HG02571 (cell line): Measurements from ENCODE around the gene SIPA1.
"Not testable (repeated sequence)": the region's sequence is repeated elsewhere in the genome, so short reads cannot be mapped to it uniquely, and the experiment has no call there.

Experiments used
- ATAC-seq: cut with Tn5 transposase; IDR thresholded peaks from one replicate; pipeline ENCODE4 v1.9.1; 2021; ENCODE audit warnings: mild to moderate bottlenecking, moderate library complexity; ENCODE audit not compliant: unreplicated experiment

The SIPA1 gene

DNA sequence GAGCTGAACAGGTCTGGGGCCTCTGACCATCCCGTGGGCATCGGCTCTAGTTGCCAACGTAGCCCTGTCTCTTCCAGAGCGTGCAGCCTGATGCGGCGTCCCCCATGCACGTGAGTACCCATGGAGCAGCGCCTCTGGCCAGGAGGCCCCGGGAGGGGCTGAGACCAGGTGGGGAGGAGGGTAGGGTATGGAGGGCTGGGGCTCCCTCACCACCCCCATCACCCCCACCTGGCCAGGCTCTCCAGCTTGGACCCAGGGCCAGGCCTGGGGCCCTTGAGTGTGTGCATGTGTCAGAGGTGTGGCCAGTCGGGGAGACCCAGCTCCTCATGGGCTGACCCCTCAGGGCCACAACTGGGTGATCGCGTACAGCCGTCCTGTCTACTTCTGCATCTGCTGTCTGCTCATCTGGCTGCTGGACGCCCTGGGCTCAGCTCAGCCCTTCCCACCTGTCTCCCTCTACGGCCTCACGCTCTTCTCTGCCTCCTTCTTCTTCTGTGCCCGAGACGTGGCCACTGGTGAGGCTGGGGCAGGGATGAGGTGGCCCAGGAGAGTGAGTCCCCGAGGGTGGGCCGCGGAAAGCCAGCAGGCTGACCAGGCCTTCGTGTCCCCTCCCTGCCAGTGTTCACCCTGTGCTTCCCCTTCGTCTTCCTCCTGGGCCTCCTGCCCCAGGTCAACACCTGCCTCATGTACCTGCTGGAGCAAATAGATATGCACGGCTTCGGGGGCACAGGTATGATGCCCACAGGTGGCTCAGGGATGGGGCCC lies 13.9 kb upstream of the SIPA1 start:
- no peak for ATAC-seq

DNA sequence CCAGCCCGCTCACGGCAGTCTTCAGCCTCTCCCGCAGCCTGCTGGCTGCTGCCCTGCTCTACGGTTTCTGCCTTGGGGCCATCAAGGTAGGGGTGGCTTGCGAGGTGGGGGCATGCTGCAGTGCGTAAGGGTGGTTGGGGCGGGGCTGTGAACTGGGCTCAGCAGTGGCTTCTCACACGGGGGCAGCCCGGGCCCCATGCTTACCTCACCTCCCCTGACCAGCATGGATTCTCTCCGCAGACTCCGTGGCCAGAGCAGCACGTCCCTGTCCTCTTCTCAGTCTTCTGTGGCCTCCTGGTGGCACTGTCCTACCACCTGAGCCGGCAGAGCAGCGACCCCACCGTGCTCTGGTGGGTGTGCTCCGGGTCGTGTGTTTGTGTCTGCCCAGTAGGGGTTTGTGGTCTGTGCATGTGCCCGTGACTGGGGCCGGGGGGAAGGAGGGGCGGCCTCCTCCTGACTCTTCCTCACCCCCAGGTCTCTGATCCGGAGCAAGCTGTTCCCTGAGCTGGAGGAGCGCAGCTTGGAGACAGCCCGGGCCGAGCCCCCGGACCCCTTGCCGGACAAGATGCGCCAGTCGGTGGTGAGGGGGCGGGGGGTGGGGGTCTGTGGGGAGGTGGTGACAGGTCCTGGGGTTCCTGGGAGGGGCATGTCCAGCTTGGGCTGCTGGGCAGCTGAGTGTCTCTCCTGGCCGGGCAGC lies 12.8 kb upstream of the SIPA1 start:
- no peak for ATAC-seq

DNA sequence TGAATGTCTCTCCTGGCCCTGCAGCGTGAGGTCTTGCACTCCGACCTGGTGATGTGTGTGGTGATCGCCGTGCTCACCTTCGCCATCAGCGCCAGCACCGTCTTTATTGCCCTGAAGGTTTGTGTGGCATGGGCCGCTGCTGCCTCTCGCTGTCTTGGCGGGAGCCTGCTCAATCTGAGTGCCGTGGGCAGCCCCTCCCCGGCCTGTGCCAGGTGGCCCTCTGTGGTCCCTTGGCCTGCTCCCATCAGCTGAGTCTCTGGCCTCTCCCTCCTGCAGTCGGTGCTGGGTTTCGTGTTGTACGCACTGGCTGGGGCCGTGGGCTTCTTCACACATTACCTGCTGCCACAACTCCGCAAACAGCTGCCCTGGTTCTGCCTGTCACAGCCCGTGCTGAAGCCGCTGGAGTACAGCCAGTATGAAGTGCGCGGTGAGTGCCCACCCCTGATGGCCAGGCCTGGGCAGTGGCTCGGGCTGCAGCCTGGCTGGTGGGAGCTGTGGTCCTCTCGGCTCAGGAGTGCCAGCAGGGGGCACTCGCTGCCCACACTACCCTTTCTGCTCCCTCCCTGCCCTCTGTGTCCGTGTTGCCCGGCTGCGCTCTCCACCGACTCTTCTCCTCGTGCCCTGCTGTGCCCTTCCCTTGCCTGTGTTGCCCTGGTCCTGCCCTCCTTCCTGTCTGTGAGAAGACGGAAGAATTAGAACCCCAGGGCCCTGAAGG lies 12.1 kb upstream of the SIPA1 start:
- no peak for ATAC-seq

DNA sequence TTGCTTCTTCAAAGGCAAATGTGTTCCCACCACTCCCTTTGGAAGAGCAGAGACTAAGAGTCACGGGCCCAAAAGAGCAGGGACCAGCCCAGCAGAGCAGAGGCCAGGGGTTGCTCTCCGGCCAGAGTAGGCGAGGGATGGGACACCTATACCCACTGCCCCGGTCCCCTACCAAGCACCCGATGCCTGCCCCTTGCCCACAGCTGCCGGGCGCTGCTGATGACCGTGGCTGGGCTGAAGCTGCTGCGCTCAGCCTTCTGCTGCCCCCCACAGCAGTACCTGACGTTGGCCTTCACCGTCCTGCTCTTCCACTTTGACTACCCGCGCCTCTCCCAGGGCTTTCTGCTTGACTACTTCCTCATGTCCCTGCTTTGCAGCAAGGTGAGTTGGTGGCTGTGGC lies 10.7 kb upstream of the SIPA1 start:
- no peak for ATAC-seq

DNA sequence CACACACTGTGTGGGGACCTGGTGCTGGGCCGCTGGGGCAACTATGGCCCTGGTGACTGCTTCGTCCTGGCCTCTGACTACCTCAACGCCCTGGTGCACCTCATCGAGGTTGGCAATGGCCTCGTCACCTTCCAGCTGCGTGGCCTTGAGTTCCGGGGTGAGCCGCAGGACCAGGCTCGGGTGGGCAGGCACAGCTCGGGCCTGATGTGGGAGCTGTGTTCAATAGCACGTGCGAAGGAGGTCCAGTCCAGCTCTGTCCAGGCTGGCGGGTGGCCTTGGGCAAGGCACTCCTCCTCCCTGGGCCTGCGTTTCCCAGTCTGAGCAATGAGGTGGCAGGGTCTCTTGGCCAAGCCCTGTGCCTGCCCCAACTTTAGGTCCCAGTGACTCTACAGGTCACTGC lies 8.3 kb upstream of the SIPA1 start:
- ATAC-seq, result no peak

DNA sequence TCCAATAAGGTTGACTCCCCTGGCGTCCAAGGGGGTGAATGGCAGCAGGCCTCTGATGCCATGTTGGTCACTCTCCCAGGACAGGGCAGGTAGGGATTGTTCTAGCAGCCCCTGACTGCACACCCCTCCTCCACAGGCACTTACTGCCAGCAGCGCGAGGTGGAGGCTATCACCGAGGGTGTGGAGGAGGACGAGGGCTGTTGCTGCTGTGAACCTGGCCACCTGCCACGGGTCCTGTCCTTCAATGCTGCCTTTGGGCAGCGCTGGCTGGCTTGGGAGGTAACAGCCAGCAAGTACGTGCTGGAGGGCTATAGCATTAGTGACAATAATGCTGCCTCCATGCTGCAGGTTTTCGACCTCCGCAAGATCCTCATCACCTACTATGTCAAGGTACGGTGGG lies 7.7 kb upstream of the SIPA1 start:
- no peak for ATAC-seq

DNA sequence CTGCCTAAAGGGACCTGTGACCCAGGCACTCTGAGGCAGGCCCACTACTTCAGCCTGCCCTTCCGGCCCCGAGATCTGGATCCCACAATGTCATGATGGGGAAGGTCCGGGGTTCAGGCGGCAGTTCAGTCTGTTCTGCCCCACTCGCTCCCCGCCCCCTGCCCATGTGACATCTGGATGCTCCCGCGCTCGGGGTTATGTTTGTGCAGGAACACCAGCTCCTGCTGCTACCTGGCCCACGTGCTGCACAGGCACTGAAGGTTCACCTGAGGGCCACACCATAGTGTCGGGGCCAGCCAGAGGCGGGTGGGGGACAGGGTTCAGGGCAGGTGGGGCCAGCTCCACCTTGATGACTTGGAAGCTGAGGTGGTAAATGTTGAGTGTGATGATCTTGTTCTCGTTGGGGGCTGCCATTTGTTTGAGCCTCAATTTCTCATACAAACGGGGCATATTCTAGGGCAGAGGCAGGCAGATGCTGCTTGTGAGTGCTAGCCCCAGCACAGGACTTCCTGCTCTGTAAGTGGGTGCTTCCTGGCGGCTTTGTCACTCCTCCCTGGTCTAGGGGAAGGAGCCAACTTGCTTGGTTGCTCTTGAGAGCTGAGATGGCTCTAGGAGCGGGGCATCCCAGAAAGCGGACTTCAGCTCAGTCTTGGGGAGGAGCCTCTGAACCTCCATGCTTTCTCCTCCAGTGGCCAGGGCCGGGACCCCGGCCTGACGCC lies 4.4 kb upstream of the SIPA1 start:
- no peak for ATAC-seq

DNA sequence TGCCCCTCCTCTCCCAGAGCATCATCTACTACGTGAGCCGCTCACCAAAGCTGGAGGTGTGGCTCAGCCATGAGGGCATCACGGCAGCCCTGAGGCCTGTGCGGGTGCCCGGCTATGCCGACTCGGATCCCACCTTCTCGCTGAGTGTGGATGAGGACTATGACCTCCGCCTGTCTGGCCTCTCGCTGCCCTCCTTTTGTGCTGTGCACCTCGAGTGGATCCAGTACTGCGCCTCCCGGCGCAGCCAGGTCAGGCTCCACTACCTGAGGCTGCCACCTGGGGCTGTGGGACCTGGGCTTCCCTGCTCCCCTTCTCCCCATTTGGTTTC lies 3.8 kb upstream of the SIPA1 start:
- no peak for ATAC-seq

DNA sequence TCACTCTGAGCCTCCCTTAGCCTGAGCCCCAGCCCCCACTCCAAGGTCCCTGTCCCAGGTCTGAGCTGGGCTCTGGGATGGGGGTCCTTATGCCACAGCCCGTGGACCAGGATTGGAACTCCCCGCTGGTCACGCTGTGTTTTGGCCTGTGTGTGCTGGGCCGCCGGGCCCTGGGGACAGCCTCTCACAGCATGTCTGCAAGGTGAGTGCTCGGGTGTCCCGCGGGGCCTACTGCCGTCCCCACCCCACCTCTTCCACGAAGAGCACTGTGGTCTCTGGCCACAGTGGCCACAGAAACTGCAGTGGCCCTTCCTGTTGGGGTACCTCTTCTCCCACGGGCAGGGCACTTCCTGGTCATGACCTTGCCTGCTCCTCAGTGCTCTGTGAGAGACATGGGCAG lies 3.5 kb upstream of the SIPA1 start:
- ATAC-seq, result no peak

DNA sequence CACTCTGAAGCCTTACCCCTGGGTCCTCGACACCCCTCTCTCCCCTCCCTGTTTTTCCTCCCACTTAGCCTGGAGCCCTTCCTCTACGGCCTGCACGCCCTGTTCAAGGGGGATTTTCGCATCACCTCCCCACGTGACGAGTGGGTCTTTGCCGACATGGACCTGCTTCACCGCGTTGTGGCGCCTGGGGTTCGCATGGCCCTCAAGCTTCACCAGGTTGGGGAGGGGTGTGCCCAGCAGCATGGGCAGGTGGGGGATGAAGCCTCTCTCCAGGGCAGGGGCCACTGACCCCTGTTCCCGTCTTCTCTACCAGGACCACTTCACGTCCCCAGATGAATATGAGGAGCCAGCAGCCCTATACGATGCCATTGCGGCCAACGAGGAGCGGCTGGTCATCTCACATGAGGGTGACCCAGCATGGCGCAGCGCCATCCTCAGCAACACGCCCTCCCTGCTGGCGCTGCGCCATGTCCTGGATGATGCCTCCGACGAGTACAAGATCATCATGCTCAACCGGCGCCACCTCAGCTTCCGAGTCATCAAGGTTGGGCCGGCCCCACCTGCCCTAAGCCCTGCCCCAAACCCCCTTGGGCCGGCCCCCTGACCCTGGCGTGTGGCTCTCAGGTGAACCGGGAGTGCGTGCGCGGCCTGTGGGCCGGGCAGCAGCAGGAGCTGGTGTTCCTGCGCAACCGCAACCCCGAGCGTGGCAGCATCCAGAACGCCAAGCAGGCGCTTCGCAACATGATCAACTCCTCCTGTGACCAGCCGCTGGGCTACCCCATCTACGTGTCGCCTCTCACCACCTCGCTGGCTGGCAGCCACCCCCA lies 2.8 kb upstream of the SIPA1 start:
- ATAC-seq, result no peak

DNA sequence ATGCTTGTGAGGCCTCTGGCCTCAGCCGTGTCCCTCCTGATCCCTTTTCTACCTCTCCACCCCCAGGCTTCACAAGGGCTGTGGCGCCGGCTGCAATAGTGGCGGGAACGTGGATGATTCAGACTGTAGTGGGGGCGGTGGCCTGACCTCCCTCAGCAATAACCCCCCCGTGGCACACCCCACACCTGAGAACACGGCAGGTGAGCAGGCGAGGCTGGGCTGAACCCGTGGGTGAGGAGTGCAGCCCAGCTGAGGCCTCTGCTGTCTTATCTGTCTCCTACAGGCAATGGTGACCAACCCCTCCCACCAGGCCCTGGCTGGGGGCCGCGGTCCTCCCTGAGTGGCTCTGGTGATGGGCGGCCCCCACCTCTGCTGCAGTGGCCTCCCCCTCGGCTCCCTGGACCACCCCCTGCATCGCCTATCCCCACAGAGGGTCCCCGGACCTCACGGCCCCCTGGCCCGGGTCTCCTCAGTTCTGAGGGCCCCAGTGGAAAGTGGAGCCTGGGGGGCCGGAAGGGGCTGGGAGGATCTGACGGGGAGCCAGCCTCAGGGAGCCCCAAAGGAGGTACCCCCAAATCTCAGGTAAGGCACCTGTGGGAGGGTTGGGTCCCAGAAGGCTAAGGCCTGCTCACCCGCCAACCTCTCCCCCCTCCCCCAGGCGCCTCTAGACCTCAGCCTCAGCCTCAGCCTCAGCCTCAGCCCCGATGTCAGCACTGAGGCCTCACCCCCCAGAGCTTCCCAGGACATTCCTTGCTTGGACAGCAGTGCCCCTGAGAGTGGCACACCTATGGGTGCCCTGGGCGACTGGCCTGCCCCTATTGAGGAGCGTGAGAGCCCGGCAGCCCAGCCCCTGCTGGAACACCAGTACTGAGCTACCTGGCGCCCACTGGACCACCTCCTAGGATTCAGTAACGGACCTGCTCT lies 1.5 kb upstream of the SIPA1 start:
- no peak for ATAC-seq

DNA sequence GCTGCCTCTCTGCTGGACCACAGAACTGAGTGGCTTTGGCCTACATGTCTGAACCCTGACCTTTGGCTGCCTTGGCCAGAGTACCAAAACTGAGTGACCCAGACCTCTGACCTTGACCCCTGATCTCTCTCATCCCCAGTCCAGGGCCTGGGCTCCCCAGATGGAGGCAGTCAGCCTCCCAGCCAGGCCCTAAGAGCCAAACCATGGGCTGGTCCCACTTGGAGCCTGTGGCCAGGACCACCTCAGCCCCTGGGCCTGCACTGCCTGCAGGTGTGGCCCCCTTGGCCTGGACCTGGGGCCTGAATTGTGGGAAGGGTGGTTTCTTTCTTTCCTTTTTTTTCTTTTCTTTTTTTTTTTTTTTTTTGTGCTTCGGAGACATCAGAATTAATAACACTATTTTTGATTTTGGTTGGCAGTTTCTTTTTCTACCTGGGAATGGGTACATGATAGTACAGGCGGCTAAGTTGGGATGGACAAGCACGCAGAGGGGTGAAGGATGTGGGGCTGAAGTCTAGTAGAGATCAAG lies 806 bp upstream of the SIPA1 start:
- no peak for ATAC-seq

DNA sequence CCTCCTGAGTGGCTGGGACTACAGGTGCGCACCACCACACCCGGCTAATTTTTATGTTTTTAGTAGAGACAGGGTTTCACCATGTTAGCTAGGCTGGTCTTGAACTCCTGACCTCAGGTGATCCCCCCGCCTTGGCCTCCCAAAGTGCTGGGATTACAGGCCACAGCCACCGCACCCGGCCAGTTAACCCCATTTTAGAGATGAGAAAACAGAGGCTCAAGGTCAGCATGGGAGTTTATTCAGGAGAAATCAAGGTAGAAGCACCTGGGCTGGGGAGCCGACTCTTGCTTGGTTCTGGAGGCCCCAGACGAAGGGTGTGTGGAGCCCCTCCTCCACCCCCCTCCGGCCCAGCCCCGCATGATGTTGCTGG lies 1.3 kb downstream of the SIPA1 start:
- not testable (repeated sequence) for ATAC-seq

DNA sequence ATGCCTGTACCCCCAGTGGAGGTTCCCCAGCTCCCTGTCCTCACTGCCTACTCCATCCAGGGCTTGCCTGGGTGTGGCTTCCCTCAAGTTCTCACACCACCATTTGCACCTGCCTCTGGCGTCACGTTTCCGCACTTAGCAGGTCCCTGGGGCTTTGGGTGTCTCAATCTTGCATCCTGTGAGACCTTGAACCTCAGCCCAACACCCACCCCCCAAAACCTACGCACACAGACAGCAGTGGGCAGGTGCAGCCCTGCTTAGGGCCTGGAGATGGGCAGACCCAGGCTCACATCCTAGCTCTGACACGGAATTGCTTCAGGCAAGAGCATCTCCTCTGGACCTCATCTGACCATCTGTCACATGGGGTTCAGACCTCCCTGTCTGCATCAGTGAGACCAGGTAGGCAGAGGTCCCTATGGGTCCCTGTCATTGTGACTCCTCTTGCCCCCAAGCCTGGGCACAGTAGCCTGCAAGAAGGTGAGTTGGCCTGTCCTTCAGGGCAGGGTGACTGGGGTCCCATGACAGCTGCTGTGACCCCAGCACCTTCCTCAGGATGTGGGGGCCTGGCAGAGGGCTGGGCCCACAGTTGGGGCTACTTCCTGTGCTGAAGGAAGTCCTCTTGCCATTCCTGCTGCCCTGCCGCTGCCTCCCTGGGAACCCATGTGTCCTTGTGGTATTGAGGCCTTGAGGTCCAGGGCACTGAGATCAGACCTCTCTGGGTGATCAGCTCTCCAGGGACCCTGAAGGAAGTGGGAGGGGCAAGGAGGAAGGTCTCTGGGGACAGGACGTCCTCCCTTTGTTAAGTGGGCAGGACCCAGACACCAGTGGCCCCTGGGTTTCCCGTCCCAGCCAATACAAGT lies 2.0 kb downstream of the SIPA1 start:
- ATAC-seq, result no peak

DNA sequence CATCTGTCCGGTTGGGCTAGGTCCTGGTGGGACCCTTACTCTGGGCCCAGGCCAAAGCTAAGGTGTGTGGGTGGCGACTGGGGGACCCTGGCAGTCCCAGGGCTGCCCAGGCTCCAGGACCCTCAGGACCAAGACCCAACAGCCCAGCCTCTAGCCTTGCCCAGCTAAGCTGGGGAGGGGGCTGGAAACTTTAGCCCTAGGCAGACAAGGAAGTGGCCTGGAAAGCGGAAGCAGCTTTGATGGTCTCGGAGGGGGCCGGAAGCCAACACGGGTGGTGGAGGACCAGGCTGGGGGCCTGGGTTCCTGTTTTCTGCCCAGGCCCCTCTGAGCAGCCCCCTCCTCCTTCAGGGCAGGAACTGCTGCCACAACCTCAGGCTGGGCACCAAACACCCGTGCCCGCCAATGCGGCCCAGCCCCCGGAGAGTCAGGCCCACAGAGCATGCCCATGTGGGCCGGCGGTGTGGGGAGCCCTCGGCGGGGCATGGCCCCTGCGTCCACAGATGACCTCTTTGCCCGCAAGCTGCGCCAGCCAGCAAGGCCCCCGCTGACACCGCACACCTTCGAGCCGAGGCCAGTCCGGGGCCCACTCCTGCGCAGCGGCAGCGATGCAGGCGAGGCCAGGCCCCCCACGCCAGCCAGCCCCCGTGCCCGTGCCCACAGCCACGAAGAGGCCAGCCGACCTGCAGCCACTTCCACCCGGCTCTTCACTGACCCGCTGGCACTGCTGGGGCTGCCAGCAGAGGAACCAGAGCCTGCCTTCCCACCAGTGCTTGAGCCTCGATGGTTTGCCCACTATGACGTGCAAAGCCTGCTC lies 2.8 kb downstream of the SIPA1 start:
- no peak for ATAC-seq

DNA sequence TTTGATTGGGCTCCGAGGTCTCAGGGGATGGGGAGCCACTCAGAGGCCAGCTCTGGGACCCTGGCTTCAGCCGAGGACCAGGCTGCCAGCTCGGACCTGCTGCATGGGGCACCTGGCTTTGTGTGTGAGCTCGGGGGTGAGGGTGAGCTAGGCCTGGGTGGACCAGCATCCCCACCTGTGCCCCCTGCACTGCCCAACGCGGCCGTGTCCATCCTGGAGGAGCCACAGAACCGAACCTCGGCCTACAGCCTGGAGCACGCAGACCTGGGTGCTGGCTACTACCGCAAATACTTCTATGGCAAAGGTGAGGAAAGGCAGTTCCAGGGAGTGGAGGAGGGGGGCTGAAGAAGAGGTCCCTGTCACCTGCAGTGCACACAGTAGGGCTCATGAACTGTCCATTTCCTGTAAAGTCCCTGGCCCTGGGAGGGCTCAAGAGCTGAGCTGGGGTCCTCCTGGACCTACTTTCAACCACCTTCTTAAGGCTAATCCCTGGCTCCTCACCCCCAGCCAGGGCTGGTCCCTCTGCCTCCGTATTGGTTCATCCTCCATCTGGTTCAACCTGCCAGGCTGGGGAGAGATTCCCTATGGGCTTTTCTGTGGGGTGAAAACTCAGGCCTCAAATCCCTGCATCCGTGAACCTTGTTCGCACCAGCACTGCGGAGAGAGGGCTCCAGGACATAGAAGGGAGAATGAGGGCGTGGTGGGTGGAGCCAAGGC lies 3.6 kb downstream of the SIPA1 start:
- no peak for ATAC-seq
